NOMO-1 (cell line): ENCODE results near the gene PCGF3.
"Not testable (repeated sequence)": the region's sequence is repeated elsewhere in the genome, so short reads cannot be mapped to it uniquely, and the experiment has no call there.

Experiments
- DNase-seq, 2 experiments: peaks; one replicate each; lab custom pipeline; 2025; ENCODE audit not compliant: unreplicated experiment in 2 of 2; lab: John Stamatoyannopoulos, UW

PCGF3 gene

DNA sequence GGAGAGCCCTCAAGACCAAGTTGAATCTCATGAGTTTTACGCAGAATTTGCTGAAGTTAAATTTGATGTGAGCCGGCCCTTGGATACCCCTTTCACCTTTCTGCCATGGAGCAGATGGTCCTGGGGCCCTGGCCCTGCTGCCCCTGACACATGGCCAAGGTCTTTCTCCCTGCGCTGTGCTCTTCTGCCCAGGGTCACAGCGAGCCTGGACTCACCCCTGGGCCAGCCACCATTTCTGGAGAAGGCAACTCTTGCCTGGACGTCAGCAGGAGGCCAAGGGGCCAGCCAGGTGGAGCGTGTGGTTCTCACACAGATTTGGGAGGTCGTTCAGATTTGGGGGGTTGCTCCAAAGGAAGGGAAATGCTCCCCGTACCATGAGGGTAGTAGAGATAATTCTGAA lies 30.0 kb downstream of the PCGF3 start:
- no peak for DNase-seq

DNA sequence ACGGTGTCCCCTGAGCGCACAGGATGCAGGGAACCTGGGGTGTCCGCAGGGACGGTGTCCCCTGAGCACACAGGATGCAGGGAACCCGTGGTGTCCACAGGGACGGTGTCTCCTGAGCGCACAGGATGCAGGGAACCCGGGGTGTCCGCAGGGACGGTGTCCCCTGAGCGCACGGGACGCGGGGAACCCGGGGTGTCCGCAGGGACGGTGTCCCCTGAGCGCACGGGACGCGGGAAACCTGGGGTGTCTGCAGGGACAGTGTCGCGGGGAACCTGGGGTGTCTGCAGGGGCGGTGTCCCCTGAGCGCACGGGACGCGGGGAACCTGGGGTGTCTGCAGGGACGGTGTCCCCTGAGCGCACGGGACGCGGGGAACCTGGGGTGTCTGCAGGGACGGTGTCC lies 30.9 kb downstream of the PCGF3 start:
- not testable (repeated sequence) for DNase-seq

DNA sequence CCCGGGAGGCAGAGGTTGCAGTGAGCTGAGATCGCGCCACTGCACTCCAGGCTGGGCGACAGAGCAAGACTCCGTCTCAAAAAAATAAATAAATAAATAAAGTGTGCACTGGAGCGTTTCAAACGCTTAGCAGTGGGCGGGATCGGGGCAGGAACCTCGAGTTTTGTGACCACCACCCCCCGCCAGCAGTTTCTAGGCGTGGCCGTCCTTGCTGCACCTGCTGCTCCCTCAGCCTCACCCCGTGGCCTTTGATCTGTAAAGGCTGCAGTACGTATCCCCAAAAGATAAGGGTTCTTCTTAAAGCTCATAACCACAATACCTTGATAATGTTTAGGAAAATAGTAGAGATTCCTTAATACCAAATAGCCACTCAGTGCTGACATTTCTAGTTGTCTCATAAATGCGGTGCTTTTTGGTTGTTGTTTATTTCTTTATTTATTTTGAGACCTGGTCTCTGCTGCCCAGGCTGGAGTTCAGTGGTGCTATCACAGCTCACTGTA lies 33.2 kb downstream of the PCGF3 start:
- DNase-seq, result no peak

DNA sequence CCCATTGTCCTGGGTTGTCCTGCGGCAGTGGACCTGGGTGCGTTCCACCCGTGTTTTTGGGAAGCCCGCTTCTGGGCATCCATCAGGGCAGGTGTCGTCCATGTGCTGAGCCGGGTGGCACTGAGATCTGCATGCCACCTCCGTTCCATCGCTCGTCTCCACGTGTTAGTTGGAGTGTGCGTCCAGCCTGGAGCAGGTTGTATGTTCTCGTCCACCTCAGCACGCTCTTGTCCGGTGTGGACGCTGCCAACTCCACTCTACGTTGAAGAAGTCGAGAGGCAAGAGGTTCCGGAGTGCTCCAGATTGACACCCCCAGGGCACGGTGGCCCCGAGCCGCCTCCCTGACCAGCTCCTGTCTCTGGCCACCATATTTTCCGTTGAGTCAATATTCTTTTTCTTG lies 33.9 kb downstream of the PCGF3 start:
- no peak for DNase-seq

DNA sequence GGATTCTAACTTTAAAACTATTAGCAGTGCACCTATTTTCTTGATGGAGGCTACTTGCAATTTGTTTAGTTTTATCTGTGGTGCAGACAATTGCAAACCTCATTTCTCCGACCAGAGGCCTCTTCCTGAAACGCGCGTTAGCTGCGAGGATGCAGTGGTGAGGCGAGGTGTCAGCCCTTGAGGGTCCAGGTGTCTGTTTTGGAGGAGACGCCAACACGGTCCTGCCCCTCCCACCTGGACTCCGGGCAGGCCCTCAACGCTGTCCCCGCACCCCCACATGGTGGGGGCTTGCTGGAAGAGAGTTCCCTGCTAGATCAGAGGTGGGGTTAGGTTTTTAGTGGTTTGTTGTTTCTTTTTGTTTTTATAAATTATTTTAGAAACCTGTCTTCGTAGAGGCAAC lies 34.4 kb downstream of the PCGF3 start:
- no peak for DNase-seq

DNA sequence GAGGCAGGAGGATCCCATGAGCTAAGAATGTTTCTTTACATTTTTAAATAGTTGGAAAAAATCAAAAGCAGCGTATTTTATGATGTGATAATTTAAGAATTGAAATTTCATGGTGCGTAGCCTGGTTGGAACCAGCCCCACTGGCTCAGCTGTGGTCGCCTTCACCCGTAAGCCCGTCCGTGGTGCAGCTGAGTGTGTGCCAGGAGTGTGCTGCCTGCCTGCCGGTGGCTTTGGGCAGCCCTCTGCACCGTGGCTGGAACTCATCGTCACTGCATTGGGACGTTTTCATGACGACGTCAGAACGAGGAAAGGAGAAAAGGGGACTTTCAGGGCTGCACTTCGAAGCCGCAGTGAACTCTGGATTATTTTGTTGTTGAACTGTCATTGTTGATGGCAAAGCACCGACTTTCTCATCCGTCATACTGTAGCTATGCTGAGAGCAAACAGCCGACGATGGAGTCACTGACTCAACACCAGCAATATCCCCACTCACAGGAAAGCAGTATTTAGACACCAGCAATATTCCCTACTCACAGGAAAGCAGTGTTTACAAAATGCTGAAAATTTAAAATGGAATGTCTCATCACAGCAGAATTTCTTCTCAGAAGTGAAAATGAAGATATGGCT lies 35.1 kb downstream of the PCGF3 start:
- DNase-seq, result no peak

DNA sequence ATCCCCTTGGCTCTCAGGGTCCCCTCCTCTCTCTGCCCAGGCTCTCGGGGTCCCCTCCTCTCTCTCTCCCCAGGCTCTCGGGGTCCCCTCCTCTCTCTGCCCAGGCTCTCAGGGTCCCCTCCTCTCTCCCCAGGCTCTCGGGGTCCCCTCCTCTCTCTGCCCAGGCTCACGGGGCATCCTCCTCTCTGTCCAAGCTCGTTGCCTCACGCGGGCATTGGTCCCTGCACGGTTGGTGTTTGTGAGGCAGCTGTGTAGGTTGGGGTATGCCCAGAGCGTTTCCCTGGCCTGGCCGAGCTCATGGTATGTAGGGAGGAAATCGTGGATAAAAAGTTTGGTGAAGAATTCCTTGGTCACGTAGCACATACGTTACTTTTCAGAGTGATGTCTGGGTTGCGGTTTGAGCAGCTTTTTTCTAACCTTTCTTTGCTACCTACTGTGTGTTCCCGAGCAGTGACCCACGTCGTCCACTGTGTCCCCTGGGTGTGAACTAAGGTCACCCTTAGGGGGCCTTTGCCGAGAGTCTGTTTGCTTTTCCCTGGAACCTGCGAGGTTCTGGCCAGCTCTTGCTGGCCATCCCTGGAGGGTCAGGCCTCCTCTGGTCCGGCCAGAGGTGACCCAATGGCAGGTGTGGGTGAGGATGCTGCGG lies 36.6 kb downstream of the PCGF3 start:
- no peak for DNase-seq

DNA sequence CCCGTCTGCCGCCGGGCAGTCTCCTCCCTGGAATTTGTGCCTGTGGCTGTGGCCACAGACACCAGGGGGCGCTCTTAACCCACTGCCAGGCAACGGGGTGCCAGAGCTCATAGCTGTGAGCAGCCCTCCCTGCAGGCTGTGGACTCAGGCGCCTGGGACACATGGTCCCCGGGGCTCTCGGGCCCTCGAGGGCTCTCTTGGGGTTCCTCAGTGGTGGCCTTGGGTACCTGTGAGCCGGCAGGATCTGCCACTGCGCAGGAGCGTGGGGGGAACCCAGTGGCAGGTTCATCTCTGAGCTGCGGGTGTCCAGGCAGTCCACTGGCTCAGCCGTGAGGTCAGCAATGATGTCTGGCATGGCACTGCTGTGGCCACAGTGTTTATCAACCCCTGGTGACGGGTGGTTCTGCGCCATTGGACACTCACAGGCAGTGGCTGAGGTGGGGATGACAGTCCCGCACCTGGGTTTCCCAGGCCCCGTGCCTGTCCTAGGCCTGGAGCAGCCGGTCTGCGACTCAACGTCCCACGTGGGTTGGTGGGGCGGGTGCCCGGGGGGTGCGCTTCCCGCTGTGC lies 37.2 kb downstream of the PCGF3 start:
- DNase-seq, result peak; percentile 8 to 41

DNA sequence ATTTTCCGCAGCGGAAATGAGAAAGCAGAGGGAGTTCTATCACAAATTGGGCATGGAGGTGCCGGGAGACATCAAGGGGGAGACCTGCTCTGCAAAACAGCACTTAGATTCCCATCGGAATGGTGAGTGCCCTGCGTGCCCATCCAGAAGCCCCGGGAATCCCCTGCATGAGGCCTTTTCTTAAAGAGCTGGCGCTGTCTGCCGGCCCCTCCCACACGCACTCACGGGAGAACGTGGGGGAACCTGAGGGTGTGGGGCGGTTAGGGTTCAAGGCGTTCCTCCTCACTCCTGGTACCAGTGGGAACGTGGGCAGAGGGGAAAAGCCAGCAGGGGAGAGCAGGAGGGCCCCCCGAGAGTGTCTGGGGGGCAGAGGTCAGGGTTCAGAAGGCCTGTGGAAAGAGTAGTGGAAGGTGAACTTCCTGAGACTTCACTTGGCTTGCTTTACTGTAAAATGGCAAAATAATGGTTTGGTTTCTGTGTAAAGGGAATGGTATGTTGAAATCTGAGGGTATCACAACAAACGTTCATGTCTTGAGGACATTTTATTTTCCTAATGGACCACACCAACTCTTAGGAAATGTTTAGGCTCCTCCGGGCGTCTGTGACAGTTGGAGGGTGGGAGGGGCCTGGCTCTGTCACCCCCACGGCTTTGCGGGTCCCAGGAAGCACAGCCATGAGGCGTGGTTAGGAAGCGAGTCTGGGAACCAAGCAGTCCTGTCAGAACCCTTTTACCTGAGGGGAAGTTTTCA lies 38.0 kb downstream of the PCGF3 start:
- DNase-seq, result no peak

DNA sequence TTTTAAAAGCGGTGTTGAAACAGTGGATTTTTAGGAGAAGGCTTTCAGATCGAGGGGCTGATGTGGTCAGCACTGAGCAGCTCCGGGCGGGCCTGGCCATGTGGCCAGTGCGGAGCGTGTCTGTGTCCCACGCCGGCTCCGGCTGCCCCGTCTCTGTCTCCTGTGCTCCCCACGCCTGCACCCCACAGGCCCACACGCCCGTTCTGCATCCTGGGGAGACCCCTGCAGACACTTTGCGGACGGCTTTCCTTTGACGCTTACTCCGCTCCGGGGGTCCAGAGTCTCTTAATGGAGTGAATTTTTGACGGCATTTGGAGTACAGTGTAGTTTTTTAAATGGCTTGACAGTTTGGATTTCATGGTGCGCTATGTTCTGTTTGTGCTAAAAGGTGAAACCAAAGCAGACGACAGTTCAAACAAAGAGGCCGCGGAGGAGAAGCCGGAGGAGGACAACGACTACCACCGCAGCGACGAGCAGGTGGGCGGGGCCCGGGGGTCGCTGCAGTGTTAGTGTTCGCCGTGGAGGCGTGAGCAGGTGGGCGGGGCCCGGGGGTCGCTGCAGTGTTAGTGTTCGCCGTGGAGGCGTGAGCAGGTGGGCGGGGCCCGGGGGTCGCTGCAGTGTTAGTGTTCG lies 38.7 kb downstream of the PCGF3 start:
- no peak for DNase-seq

DNA sequence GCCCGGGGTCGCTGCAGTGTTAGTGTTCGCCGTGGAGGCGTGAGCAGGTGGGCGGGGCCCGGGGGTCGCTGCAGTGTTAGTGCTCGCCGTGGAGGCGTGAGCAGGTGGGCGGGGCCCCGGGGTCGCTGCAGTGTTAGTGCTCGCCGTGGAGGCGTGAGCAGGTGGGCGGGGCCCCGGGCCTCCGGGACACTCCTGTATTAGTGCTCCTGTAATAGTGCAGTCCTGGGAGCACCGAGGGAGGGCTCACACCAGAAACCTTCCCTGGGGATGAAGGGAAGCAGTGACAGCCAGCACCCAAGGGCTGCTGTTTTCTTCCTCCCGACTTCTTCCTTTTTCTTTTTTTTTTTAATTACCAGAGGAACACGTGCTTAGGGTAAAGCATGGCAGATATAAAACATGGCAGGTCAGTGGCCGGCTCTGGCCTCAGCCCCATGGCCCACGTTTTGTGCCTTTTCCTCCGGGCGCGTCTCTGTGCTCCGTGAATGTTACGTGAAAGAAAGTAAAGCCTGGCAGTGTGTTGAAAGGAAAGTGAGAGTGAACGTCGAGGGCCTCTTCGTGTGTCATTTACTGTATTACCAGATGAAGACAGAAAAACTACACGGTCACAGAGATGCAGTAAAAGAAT lies 42.0 kb downstream of the PCGF3 start:
- no peak for DNase-seq

DNA sequence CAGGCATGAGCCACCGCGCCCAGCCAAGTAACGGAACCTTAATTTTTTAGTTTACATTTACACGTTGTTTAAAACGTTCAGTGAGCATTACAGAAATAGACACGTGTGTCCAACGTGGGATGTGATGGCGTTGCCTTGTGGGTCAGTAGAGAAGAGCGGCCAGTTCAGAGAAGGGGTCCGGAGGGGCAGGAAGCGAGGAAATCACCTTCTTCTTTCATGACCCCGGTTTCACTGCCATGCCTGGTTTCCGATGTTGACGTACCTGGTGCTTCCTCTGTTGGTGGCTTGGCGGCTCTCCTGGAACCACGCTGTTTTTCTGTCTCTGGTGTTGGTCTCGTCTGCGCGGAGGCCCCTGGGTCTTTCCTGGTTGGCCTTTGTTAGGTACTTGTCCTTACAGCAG lies 42.8 kb downstream of the PCGF3 start:
- DNase-seq, result no peak

DNA sequence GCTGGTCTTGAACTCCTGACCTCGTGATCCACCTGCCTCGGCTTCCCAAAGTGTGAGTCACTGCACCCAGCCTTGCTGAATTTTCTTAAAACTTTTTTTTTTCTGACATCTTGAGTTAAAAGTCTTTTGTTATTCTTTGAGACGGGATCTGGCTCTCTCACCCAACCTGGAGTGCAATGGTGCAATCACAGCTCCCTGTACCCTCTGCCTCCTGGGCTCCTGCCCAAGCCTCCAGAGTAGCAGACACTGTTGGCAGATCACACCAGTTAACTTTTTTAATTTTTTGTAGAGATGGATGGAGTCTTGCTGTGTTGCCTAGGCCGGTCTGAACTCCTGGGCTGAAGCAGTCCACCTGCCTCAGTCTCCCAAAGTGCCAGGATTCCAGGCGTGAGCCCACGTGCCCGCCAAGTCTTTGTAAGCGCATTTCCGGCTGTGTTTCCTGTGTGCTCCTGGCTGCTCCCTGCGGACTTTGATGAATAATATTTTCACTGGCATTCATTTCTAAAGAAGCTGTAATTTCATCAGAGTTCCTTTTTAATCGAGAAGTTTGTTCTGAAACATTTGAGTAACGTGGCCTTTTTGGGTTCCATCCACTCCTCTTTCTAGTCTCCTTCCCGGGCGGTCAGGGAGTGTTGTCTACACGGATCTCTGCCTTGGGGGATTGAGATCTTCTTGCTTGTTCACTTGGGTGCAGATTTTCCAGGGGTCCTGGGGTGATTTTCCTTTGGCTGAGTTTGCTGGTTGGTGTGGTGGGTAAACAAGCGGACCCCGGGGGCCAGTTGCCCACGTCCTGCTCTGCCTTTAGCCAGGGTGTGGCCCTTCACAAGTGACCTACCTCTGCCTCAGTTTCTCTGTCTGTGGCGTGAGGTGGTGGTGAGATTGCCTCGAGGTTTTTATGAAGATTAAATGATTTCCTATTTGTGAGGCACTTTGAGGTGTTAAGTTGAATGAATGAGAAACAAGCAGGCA lies 44.4 kb downstream of the PCGF3 start:
- no peak for DNase-seq

DNA sequence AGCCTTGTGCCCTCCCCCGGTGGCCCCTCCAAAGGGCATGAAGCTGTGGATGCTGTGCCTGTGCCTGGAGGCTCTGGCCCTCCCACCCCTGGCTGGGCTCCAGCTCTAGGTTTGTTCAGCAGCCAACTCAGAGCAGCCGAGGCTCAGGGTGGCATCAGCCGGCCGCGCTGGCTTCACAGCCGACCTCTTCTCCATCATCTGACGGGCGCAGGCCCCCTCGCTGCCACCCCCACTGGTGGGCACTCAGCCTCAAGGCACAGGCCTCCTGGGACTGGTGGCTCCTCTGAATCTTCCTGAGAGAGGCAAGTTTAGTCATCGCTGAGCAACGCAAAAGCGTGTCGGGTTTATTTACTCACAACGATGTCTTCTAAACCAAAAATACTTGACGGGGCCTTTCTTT lies 46.0 kb downstream of the PCGF3 start:
- DNase-seq, result no peak

DNA sequence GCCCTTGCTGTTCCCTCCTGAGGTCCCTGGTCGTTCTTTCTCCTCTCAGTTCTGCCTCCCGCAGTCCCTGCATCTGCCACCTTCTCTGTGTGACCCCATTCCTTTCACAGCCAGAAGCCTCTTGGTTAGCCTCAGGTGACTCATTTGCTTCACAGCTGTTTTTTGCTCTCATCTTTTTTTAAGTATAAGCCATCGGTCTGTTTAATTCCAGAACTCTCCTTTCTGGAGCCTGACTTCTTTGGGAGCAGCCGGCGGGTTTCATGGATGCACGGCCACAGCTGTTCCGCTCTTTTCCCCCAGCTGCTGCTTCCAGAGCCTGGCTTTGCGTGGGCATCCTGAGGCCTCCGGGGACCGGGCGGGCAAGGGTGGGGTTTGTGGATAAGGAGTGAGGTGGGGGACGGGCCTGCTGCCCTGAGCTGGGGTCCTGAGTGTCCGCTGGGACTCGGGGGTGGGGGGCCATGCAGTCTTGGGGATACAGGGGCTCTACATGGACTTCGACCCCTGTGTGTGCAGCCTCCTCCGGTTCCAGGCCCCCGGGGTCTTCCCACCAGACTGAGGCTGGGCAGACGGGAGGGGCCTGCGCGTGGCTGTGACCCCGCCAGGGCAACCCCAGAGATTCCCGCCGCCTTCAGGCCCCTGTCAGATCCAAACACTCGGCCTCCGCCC lies 46.7 kb downstream of the PCGF3 start:
- DNase-seq, result no peak

DNA sequence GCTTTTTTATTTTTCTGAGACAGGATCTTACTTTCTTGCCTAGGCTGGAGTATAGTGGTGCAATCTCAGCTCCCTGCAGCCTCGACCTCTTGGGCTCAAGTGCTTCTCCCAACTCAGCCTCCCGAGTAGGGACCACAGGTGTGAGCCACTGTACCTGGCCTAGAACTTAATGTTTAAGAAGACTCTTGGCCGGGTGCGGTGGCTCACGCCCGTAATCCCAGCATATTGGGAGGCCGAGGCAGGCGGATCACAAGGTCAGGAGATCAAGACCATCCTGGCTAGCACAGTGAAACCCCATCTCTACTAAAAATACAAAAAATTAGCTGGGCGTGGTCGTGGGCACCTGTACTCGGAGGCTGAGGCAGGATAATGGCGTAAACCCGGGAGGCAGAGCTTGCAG lies 47.6 kb downstream of the PCGF3 start:
- not testable (repeated sequence) for DNase-seq

DNA sequence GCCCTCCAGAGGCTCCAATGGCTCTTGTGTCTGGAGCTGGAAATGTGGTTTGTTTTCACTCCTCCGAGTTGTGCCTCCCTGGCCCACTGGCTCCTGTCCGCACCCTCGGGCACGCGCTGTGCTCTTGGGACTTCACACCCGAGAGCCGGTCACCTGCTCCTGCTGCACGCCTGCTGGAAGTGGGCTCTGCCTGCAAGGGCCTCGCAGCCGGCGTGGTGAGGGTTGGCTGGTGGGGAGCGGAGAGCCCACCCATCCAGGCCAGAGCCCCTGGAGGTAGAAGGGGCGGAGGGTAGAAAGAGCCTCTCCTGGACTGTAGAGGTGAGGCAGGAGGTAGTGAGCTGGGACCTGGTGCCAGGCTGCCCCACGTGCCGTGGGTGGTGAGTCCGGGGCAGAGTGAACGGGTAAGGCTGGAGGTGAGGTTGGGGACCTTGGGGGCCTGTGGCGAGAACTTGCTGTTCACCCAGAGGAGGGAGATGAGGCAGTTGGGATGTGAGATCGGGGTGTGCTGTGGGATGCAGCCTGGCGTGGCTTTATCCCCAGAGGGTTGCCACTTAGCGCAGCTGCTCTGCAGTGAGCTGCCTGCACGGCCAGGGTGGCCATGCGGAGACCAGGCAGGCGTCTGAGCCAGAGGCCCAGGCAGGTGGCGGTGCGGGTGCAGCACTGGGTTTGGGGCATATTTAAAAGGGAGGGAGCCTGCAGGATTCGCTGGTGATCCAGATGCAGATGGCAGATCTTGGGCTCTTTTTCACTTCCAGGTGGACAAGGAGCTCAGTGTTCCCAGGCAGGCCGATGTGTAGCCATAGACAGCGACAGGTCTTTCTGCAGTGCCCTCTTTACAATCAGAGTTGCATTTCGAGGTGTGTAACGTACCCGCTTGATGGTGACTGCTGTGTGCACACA lies 48.8 kb downstream of the PCGF3 start:
- no peak for DNase-seq

DNA sequence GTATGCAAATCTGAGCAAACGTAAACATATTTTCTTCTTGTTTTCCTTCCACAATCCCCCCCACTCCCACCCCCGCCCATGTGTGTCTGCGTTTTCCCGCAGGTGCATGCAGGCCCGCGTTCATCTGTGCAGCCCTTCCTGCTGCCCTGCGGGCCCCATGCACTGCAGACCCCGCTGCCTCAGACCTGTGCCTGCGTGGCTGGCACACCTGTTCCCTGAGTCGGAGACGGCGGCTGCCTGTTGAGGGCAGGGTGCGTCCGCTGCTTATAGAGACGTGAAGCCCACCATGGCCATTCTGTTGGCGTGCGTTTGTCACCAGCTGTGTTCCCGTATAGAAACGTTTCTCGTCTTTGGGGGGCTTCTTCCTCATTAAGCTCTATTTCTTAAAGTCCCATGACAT lies 51.5 kb downstream of the PCGF3 start:
- no peak for DNase-seq
